Fibroblast of mammary gland (primary cell): Measurements from ENCODE around the gene SLC17A8.
A peak's percentile ranks its signal among the peaks of the same experiment; 100 is the strongest.

Experiments
- DNase-seq: peaks from one replicate; pipeline ENCODE4 v3.0.0-alpha.2; 2010; ENCODE audit warnings: low read depth
- H3K4me3 ChIP-seq: 2 replicates; pipeline ENCODE4 v1.5.1; 2011; ENCODE audit warnings: low read depth, mild to moderate bottlenecking, low read length, moderate library complexity; ENCODE audit not compliant: control insufficient read depth
- TF ChIP-seq, protein P1 (sequence below): conservative IDR thresholded peaks from 2 replicates; pipeline ENCODE4 v1.5.1; 2011; ENCODE audit warnings: low read depth, low read length, inconsistent platforms; ENCODE audit not compliant: control insufficient read depth, insufficient read depth

The SLC17A8 gene

DNA sequence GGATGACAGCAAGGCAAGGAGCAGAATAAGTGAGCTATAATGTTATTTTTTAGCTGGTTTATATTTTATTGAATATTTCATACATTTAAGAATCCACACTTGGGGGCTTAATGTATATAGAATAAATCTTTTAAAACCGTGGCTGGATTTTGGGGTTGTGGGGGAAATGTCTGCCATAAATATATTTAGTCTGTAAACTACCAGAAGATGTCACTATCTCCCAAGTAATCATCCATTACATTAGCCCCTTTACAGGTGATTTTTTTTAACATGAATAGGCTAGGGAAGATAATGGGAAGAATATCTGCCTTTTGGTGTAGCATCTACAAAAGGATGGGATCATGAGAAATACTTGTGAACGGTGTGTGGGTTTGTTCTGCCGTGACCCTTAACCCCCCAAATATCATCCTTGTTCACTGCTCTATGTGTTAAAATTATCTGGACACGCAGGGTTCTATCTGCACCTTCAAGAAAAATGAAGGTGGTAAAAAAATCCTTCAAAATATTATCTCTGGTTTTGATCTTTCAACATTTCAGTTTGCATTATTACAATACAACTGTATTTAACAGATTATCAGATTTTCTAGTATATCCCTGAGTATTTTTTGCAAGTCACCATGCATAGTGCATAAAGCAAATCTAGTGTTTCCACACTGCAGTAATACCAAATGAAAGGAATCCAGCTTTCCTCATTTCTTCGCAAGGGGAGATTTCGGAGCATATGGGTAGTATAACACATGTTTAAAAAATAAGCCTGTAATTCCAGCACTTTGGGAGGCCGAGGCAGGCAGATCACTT lies 8.0 kb upstream of the SLC17A8 start:
- DNase-seq: peak; percentile 51
- TF ChIP-seq, protein P1, sequence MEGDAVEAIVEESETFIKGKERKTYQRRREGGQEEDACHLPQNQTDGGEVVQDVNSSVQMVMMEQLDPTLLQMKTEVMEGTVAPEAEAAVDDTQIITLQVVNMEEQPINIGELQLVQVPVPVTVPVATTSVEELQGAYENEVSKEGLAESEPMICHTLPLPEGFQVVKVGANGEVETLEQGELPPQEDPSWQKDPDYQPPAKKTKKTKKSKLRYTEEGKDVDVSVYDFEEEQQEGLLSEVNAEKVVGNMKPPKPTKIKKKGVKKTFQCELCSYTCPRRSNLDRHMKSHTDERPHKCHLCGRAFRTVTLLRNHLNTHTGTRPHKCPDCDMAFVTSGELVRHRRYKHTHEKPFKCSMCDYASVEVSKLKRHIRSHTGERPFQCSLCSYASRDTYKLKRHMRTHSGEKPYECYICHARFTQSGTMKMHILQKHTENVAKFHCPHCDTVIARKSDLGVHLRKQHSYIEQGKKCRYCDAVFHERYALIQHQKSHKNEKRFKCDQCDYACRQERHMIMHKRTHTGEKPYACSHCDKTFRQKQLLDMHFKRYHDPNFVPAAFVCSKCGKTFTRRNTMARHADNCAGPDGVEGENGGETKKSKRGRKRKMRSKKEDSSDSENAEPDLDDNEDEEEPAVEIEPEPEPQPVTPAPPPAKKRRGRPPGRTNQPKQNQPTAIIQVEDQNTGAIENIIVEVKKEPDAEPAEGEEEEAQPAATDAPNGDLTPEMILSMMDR: peak; percentile 36
- H3K4me3 ChIP-seq: no peak overlapping the region

DNA sequence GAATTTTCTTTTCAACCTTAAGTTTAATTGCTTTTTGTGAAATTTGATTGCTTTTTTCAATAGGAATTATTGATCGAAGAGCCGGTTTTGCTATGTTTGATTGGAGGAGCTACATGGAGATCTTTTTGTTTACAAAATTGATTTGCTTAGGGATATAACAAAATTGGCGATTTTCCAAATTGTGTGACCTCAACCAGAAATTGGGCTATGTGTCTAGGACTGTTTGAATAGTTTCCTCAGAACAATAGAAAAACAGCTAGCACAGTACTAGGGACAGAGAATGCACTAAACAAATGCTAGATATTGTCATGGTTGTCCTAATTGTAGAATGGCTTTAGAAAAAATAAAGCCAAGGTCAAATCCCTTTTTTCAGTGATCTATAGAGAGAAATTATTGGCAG lies 2.4 kb downstream of the SLC17A8 start:
- no peak overlapping the region for H3K4me3 ChIP-seq
- no peak for DNase-seq
- TF ChIP-seq, protein P1: no peak

DNA sequence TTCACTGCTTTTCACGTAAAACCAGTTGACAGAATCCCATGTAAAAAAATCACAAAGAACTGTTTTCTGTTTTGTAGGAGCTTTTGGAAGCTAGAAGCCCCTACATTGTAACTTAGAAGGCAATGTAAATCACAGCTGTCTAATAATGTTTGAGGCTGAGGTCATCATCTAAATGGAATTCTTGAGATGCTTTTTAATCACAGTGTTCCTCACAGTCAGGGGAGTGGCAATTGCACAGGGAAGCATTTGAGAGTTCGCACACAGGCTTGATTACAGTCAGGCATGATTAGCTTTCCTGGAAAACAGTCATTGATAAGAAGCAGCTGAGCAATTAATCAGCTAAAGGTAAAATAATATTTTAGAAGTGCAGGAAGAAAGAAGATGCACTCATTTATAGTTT lies 2.9 kb downstream of the SLC17A8 start:
- TF ChIP-seq, protein P1: no peak
- DNase-seq: no peak
- H3K4me3 ChIP-seq: no peak overlapping the region

DNA sequence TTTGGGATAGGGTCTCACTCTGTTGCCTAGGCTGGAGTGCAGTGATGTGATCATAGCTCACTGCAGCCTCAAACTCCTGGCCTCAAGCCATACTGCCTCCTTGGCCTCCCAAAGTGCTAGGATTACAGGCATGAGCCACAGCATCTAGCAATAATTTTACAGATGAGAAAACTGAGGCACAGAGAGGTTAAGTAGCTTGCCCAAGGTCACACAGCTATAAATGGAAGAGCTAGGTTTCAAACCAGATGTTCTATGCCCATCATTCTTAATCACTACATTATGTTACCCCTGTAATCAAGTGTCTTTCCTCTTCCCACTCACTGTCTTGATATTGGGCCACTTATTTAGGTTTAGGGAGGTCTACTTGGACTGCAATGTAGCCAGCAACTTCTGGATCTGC lies 3.6 kb downstream of the SLC17A8 start:
- no peak overlapping the region for H3K4me3 ChIP-seq
- TF ChIP-seq, protein P1: no peak
- no peak for DNase-seq

DNA sequence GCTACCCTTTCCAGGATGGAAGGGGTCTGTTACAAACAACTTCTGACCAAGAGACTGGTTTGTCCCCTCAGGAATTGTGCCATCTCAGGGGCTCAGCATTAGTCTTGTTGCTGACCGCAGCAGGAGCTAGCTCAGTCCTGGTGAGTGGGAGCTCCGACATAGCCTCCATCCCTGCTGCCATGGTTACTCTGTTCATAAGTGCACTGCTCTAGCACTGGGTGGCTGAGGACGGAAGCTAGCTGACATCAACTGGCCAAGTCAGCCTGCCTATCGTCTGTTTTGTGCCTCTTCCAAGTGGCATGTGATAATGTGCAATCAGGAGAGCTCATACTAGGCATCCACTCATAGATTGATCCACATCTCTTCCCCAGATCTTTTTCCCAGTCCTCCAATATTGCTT lies 7.5 kb downstream of the SLC17A8 start:
- DNase-seq: no peak
- TF ChIP-seq, protein P1: no peak
- no peak overlapping the region for H3K4me3 ChIP-seq

DNA sequence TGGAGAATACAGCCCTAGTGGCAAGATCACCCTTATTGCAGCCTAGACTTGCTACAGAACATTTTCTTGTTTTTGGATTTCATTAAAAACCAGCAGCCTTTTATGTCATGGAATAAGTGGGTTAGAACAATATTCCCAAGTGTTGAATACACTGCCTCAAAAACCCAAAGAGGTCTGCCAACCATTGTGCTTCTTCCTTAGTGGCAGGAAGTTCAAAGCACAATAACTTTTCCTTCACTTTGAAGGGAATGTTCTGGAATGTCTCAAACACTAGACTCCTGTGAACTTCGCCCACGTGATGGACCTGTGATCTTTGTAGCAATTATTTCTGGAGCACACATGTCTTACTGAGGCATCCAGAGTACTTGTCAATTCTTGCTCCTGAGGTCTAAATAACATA lies 8.5 kb downstream of the SLC17A8 start:
- no peak for DNase-seq
- TF ChIP-seq, protein P1: no peak

DNA sequence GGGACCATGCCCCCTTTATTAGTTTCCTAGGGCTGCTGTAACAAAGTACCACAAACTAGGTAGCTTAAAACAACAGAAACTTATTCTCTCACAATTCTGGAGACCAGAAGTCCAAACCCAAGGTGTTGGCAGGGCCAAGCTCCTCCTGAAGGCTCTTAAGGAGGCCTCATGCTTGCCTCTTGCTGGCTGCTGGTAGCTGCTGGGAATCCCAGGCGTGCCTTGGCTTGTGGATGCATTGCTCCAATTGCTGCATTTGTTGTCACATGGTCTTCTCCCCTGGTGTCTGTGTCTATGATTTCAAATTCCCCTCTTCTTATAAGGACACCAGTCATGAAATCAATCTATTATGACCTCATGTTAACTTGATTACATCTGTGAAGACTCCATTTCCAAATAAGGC lies 11.2 kb downstream of the SLC17A8 start:
- TF ChIP-seq, protein P1: no peak
- no peak overlapping the region for H3K4me3 ChIP-seq
- no peak for DNase-seq

More for the DNA sequence above, 8.5 kb downstream of the SLC17A8 start:
- H3K4me3 ChIP-seq: no peak overlapping the region
